Caco-2 (cell line): ENCODE measurements around the gene GHRH. TPM values are rescaled to one million over a fixed set of nuclear protein-coding genes. Genes with fewer than 3 reads are reported as not detected.

Source experiments
- BruUV-seq: library from RNA; stranded (reverse); fragments of 400-500 nt; replicated peaks from 2 replicates; lab custom pipeline; 2021; lab: Mats Ljungman, UMichigan
- CTCF ChIA-PET: fragments of 300-600 bp; sonication (Branson Sonifier 250); formaldehyde crosslinking; loops from one replicate; lab custom pipeline; 2022; ENCODE audit warnings: antibody characterized with exemption; lab: Charles Lee
- POLR2A ChIA-PET: fragments of 300-600 bp; sonication (Branson Sonifier 250); formaldehyde crosslinking; loops from one replicate; lab custom pipeline; 2022; ENCODE audit warnings: antibody characterized with exemption; lab: Charles Lee
- DNase-seq, 2 experiments: peaks; one replicate each; pipeline versions ENCODE4 v3.0.0 to v3.0.0-alpha.2; 2020 to 2022
- H3K27me3 ChIP-seq: replicated peaks from 2 replicates; pipeline ENCODE4 v1.6.0; 2011; ENCODE audit warnings: low read length; ENCODE audit not compliant: control insufficient read depth, insufficient read depth
- H3K36me3 ChIP-seq: 2 replicates; pipeline ENCODE4 v1.5.1; 2011; ENCODE audit warnings: low read length; ENCODE audit not compliant: control insufficient read depth, insufficient read depth
- H3K4me1 ChIP-seq: fragments of 250-450 bp; sonication (Bioruptor Pico); 2 replicates; pipeline ENCODE4 v1.5.1; 2020; ENCODE audit warnings: mild to moderate bottlenecking
- H3K4me3 ChIP-seq: 2 replicates; pipeline ENCODE4 v1.5.1; 2011; ENCODE audit warnings: low read depth, mild to moderate bottlenecking, control low read depth, low read length
- H3K9me3 ChIP-seq: fragments of 250-450 bp; sonication (Bioruptor Pico); 2 replicates; pipeline ENCODE4 v1.5.1; 2020; ENCODE audit warnings: mild to moderate bottlenecking, moderate library complexity
- H3K27ac Mint-ChIP-seq: one replicate; pipeline ENCODE4 v1.8.0; 2022; ENCODE audit warnings: mixed read lengths; ENCODE audit not compliant: unreplicated experiment
- H3K27me3 Mint-ChIP-seq: one replicate; pipeline ENCODE4 v1.8.0; 2022; ENCODE audit warnings: mixed read lengths; ENCODE audit not compliant: insufficient read depth, unreplicated experiment
- H3K36me3 Mint-ChIP-seq: one replicate; pipeline ENCODE4 v1.8.0; 2022; ENCODE audit warnings: mild to moderate bottlenecking, mixed read lengths; ENCODE audit not compliant: insufficient read depth, unreplicated experiment
- H3K4me1 Mint-ChIP-seq: one replicate; pipeline ENCODE4 v1.8.0; 2022; ENCODE audit warnings: low read depth, mixed read lengths; ENCODE audit not compliant: unreplicated experiment
- H3K4me3 Mint-ChIP-seq: one replicate; pipeline ENCODE4 v1.8.0; 2022; ENCODE audit warnings: mild to moderate bottlenecking, moderate library complexity, mixed read lengths; ENCODE audit not compliant: unreplicated experiment
- H3K9me3 Mint-ChIP-seq: one replicate; pipeline ENCODE4 v1.8.0; 2022; ENCODE audit warnings: mixed read lengths; ENCODE audit not compliant: unreplicated experiment
- intact Hi-C: fragments of 100-400 bp; cut with micrococcal nuclease; formaldehyde crosslinking; loops from one replicate; pipeline ENCODE4 v1.10.0; 2022; ENCODE audit not compliant: unreplicated experiment
- total RNA-seq: library from RNA; stranded (reverse); gene quantifications from 2 replicates; pipeline ENCODE4 v1.2.3, GENCODE V29; 2022
- TF ChIP-seq, protein P1 (sequence below), 2 experiments: fragments of 200-600 bp in 1 of 2; IDR thresholded peaks; 1 replicate in 1 of 2; 2 replicates in 1 of 2; pipeline versions ENCODE4 v1.5.1 to v1.8.0; 2011 to 2022; ENCODE audit warnings: antibody characterized with exemption in 1 of 2, control low read depth in 1 of 2, inconsistent platforms in 1 of 2, low read depth in 1 of 2, low read length in 1 of 2, mild to moderate bottlenecking in 1 of 2, moderate library complexity in 1 of 2; ENCODE audit not compliant: insufficient read depth in 1 of 2, severe bottlenecking in 1 of 2, unreplicated experiment in 1 of 2

GHRH gene
- total RNA-seq, 1 experiment from 2014 or later: not detected

- no peak overlapping the region for H3K4me3 ChIP-seq
- H3K9me3 ChIP-seq: no peaks in the 10 kb centered on the region
- Mint-ChIP-seq H3K4me3 (no peak overlapping the region), H3K27me3 (no peaks in the 10 kb centered on the region), H3K9me3 (peaks cover 5% of the 10 kb centered on the region), H3K4me1 (peaks cover 19% of the 10 kb centered on the region), H3K27ac (no peak overlapping the region), H3K36me3 (peaks cover 45% of the 10 kb centered on the region)
- peaks cover 6% of the 10 kb centered on the region for H3K4me1 ChIP-seq
- intact Hi-C loops: no loop called here
- no peaks in the 10 kb centered on the region for H3K27me3 ChIP-seq
- DNase-seq: peak in 1 of 2 experiments; percentile 31
- ChIA-PET POLR2A (interaction anchor here (0.6 kb wide), 1 partner anchor 234 kb away, joined by 4 read pairs; no protein-coding TSS in a partner anchor), CTCF (no interaction called here)
- no TSS peak for BruUV-seq
- H3K36me3 ChIP-seq: peaks cover 7% of the 10 kb centered on the region
- TF ChIP-seq, protein P1, sequence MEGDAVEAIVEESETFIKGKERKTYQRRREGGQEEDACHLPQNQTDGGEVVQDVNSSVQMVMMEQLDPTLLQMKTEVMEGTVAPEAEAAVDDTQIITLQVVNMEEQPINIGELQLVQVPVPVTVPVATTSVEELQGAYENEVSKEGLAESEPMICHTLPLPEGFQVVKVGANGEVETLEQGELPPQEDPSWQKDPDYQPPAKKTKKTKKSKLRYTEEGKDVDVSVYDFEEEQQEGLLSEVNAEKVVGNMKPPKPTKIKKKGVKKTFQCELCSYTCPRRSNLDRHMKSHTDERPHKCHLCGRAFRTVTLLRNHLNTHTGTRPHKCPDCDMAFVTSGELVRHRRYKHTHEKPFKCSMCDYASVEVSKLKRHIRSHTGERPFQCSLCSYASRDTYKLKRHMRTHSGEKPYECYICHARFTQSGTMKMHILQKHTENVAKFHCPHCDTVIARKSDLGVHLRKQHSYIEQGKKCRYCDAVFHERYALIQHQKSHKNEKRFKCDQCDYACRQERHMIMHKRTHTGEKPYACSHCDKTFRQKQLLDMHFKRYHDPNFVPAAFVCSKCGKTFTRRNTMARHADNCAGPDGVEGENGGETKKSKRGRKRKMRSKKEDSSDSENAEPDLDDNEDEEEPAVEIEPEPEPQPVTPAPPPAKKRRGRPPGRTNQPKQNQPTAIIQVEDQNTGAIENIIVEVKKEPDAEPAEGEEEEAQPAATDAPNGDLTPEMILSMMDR (IDR thresholded peaks at IDR 0.05; ENCODE audit: insufficient read depth in 1 of 2, low read depth in 1 of 2, low read length in 1 of 2, severe bottlenecking in 1 of 2, unreplicated experiment in 1 of 2): no peak
Measured at GRCh38 chr20:37298190-37298939, 36.8 kb upstream of the GHRH start.

- H3K4me1 Mint-ChIP-seq: peaks cover 16% of the 10 kb centered on the region
- H3K36me3 Mint-ChIP-seq: peaks cover 50% of the 10 kb centered on the region
- no peak for DNase-seq
- no TSS peak for BruUV-seq
- Histone ChIP-seq H3K9me3 (no peaks in the 10 kb centered on the region), H3K36me3 (peaks cover 8% of the 10 kb centered on the region), H3K27me3 (no peaks in the 10 kb centered on the region), H3K4me3 (no peak overlapping the region), H3K4me1 (no peaks in the 10 kb centered on the region; the same call in 1 of the 2 replicates)
- TF ChIP-seq, protein P1 (IDR thresholded peaks at IDR 0.05; ENCODE audit: insufficient read depth in 1 of 2, low read depth in 1 of 2, low read length in 1 of 2, severe bottlenecking in 1 of 2, unreplicated experiment in 1 of 2): no peak
- peaks cover 5% of the 10 kb centered on the region for H3K9me3 Mint-ChIP-seq
- intact Hi-C loops: no loop called here
- H3K4me3 Mint-ChIP-seq: no peak overlapping the region
- POLR2A ChIA-PET: no interaction called here
- H3K27ac Mint-ChIP-seq: no peak overlapping the region
- no peaks in the 10 kb centered on the region for H3K27me3 Mint-ChIP-seq
- CTCF ChIA-PET: no interaction called here
Measured at GRCh38 chr20:37297066-37297736, 35.6 kb upstream of the GHRH start.

GRCh38 chr20:37296371-37296770 is 34.8 kb upstream of the GHRH start:
- Histone ChIP-seq H3K4me3 (no peak overlapping the region), H3K9me3 (no peaks in the 10 kb centered on the region), H3K27me3 (no peaks in the 10 kb centered on the region), H3K36me3 (peaks cover 3% of the 10 kb centered on the region), H3K4me1 (no peaks in the 10 kb centered on the region; the same call in 1 of the 2 replicates)
- BruUV-seq: no TSS peak
- no peak overlapping the region for H3K4me3 Mint-ChIP-seq
- H3K36me3 Mint-ChIP-seq: peaks cover 48% of the 10 kb centered on the region
- intact Hi-C loops: no loop called here
- DNase-seq: no peak
- TF ChIP-seq, protein P1 (IDR thresholded peaks at IDR 0.05; ENCODE audit: insufficient read depth in 1 of 2, low read depth in 1 of 2, low read length in 1 of 2, severe bottlenecking in 1 of 2, unreplicated experiment in 1 of 2): no peak
- ChIA-PET CTCF (no interaction called here), POLR2A (no interaction called here)
- peaks cover 16% of the 10 kb centered on the region for H3K4me1 Mint-ChIP-seq
- H3K9me3 Mint-ChIP-seq: peaks cover 5% of the 10 kb centered on the region
- no peak overlapping the region for H3K27ac Mint-ChIP-seq
- no peaks in the 10 kb centered on the region for H3K27me3 Mint-ChIP-seq
